GM19438 (cell line): ENCODE results near the gene TOX2.

Experiments
- ATAC-seq: cut with Tn5 transposase; IDR thresholded peaks from one replicate; pipeline ENCODE4 v1.9.1; 2021; ENCODE audit warnings: low read depth; ENCODE audit not compliant: unreplicated experiment

The TOX2 gene

DNA sequence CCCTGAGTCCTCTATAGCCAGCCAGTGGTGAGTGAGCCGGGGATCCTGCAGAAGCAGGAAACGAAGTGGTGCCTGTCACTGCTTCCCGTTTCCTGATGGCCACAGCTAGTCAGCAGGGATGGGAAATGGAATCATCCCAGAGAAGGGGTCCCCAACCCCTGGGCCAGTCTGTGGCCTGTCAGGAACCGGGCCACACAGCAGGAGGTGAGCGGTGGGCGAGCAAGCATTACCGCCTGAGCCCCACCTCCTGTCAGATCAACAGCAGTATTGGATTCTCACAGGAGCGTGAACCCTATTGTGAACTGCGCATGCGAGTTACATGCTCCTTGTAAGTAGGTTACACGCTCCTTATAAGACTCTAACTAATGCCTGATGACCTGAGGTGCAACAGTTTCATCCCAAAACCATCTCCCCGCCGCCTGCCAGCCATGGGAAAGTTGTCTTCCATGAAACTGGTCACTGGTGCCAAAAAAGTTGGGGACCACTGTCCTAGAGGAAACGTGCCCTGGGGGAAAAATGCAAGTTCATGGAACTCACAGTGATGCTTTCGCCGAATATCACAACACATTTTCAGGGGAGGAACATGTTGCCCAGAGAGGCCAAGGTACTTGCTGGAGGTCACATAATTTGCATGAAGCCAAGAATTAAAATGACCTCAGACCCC is 158.5 kb downstream of the TOX2 start:
- no peak for ATAC-seq

- no peak for ATAC-seq
Measured at GRCh38 chr20:44073675-44074071, 159.0 kb downstream of the TOX2 start.

- no peak for ATAC-seq
Measured at GRCh38 chr20:44074252-44075151, 159.8 kb downstream of the TOX2 start.

DNA sequence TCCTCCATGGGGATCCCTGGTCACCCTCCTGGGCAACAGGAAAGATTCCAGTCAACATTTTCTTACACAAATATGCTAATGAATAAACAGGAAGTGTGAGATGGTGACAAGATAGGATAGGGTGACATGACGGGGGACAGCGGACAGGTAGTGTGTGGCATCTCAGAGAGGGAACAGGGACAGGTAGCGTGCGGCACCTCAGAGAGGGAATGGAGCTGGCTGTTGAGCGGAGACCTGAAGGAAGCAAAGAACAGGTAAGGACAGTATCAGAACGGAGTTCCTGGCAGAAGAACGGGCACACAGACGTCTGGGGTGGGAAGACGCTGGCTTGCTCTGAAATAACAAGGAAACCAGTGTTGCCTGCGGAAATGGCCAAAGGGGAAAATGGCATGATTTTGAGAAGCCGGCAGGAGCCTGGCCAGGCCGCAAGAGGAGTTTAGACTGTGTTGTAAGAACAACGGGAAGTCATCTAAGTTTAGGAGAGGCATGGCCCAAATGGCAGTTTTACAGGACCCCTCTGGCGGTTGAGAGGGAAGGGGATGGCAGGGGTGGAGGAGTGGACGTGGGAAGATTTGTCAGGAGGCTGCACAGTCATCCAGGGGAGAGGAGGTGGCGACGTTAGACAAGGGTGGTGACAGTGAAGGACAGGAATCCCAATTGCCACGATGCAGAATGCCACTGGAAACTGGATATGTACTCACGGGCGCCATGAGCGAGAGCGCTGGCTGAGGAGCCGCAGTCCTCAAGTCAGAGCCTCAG is 160.7 kb downstream of the TOX2 start:
- no peak for ATAC-seq

- ATAC-seq = no peak
Measured at GRCh38 chr20:44075950-44076232, 161.2 kb downstream of the TOX2 start.

- no peak for ATAC-seq
Measured at GRCh38 chr20:44079291-44079690, 164.6 kb downstream of the TOX2 start.

GRCh38 chr20:44080064-44080463 is 165.4 kb downstream of the TOX2 start:
- ATAC-seq = no peak

- ATAC-seq = no peak
Measured at GRCh38 chr20:44080646-44081267, 166.1 kb downstream of the TOX2 start.

GRCh38 chr20:44081476-44081875 is 166.8 kb downstream of the TOX2 start:
- ATAC-seq = no peak

GRCh38 chr20:44081888-44082287 is 167.2 kb downstream of the TOX2 start:
- no peak for ATAC-seq

- ATAC-seq = no peak
Measured at GRCh38 chr20:44083220-44083933, 168.7 kb downstream of the TOX2 start.

GRCh38 chr20:44084439-44084838 is 169.8 kb downstream of the TOX2 start:
- ATAC-seq = no peak

- ATAC-seq = no peak
Measured at GRCh38 chr20:44084891-44085290, 170.2 kb downstream of the TOX2 start.

GRCh38 chr20:44085616-44086434 is 171.2 kb downstream of the TOX2 start:
- ATAC-seq = no peak

DNA sequence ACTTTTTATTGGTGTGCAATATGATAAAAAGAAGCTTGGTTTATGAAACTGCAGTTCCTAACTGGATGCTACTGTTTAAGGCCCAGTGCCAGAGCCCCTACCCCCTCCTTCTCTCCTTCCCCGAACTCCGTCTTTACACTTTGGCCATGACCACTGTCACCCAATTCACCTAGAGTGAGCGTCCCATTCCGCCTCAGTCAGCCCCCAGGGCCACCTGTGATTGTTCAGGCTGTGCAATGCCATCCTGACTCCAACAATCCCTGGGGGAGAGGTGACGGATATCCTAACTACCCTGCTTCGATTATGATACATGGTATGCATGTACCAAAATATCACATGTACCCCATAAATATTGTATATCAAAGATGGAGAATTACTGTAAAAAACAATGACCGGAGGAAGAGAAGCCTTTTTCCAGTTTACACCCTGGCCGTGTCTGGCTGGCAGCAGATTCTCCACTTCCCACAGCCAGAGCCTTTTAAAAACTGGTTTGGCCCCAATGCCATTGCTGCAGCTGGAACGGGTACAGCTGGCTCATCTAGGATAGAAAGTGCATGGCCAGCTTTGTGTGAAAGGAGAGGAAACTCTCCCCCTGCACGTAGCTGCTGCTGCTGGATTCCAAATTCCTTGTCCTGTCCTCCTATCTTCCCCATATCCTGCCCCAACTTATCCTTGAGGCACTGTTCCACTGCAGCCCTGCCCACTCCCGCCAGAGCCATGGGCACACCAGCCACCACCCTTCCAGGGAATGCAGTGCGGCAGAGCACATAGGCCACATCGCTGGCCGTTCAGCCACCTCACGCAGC is 172.6 kb downstream of the TOX2 start:
- ATAC-seq = no peak

DNA sequence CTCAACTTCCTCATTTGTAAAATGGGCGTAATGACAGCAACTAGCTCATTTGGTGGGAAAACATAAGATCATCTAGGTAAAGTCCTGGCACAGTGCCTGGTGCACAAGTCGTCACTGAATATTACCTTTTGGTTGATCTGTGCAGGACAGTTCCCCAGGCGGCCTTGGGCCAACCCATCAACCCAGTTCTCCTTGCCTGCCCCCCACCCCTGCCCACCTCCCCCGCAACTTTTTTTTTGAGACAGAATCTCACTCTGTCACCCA is 173.1 kb downstream of the TOX2 start:
- no peak for ATAC-seq

GRCh38 chr20:44089987-44090674 is 175.5 kb downstream of the TOX2 start:
- ATAC-seq = no peak

- no peak for ATAC-seq
Measured at GRCh38 chr20:44091026-44091425, 176.4 kb downstream of the TOX2 start.
